GOT3 (cell line): ENCODE data around the gene HS3ST5.
"Not testable (repeated sequence)": the region's sequence is repeated elsewhere in the genome, so short reads cannot be mapped to it uniquely, and the experiment has no call there.

Experiments
- DNase-seq: peaks from one replicate; lab custom pipeline; 2025; ENCODE audit warnings: mixed read lengths; lab: John Stamatoyannopoulos, UW

Gene HS3ST5

DNA sequence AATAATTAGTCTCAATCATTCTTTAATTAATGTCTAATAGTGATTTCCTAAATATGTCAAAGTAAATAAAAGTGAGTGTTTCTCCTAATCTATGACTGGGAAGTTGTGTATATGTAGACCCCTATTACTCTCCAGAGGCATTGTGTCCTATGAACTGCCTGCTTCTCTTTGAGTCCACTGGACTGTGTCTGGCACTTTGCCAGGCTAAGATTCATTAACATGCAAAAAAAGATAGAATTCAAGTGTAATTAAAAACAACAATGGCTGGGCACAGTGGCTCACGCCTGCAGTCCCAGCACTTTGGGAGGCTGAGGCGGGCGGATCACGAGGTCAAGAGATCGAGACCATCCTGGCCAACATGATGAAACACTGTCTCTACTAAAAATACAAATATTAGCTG, 298.3 kb downstream of the HS3ST5 start:
- DNase-seq: not testable (repeated sequence)

DNA sequence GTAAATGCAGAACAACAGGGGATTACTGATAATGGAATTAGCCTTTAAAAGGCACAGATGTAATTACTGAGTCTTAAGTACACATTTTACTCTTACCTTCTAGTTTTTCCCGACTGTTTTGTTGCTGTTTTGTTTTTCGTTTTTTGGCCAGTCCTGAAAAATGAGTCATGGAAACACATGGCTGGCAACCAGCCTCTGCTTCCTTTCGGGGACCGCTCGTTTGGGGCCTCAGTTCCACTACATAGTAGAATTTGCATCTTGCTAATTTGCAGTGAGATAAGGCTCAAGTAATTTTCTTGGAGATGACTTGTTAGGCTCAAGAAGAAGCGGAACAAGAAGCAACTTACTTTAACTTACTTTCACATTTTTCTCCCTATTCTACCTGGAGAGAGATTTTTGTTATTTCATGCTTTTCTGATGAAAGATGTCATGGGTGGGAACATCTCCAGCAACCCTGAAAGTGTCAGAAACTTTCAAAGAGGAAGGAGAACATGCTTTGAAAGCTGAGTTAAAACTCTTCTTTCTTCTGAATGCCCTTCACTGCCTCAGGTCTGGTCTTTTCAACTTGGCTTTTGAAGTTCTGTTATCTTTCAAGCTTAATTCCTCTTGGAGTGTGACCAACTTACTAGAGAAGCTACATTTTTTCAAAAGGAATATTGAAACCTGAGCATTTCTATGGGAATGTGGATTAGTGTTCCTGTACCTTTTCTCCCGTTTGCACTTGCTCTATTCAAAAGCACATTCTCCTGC, 300.4 kb downstream of the HS3ST5 start:
- no peak for DNase-seq

DNA sequence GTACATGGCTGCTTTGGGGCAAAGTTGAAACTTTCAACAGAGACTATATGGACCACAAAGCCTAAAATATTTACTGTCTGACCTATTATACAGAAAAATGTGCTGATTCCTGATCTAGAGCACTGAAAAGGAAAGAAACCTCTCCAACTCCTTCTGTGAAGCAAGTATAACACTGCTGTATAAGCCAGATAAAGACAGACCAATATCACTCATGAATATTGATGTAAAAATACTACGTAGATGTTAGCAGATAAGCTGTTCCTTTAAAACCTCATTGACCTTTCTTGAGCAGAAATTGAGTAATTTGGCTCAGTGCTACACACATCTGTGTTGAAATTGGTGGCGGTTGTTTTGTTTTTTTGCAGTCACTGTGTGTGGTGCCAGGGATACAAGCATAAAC, 302.0 kb downstream of the HS3ST5 start:
- DNase-seq: no peak

DNA sequence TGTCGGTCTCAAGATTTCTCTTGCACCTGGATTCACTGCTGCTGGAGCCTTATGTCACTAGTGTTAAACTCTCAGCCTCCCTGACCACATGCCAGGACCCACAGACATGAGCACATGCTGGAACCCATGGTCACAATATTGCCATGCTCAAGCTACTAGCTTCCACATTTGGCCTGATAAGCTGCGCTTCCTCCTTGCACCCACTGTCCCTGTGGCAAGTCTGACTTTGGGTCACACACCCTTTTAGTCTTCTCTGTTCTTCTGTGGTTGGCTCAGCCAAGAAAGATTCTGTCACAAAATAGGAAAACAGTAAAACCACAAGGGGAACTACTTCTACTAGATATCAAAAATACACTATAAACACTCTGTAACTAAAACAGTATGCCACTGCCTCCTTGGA, 303.0 kb downstream of the HS3ST5 start:
- no peak for DNase-seq

DNA sequence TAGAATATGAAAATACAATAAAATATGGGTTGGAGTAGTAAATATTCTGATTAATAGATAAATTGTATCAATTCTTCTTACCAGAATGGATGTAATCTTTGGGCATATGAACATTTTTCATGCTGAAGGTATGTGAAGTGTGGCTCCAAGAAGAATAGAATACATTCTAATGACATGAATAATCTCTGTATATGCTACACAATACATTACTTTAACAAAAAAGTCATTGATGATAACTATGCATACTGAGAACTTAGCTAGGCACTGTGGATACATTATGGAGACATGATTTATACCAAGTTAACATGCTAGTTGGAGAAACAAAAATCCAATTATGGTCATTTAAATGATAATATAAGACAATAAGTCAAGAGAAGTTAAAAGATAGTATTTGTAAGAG, 309.2 kb downstream of the HS3ST5 start:
- DNase-seq: no peak

DNA sequence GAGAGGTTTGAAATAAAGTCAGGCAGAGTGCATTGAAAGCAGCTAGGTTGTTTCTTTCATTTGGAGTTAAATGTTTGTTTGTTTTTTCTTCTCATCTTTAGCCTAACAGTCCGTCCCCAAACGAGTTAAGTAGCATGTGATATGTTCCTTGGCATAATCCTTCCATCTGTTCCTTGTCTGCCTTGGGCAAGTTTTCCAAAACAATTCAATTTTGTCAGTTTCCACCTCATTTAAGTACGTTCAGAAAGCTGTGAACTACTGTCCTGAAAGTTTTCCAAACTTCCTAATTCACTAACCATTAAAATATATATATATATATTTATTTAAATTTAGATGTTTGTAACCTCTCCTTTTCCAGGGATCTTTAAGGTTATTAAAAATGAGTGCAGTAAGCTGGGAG, 310.1 kb downstream of the HS3ST5 start:
- no peak for DNase-seq

DNA sequence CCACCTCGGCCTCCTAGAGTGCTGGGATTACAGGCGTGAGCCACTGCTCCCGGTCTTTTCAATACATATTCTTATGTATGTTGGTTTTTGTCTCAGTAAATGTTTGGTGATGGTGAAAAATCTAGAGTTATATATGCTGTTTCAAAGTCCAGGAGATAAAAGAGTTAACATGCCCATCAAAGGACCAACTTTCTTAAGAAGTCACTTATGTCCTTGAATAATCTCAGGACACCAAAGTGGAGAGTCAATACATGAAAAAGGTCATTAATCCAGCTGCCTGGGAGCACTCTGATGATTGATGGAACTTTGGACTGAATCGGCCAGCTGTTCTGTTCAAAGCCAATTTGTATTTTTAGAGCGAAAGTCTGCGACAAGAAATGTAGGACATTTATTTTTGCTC, 312.1 kb downstream of the HS3ST5 start:
- DNase-seq: no peak

DNA sequence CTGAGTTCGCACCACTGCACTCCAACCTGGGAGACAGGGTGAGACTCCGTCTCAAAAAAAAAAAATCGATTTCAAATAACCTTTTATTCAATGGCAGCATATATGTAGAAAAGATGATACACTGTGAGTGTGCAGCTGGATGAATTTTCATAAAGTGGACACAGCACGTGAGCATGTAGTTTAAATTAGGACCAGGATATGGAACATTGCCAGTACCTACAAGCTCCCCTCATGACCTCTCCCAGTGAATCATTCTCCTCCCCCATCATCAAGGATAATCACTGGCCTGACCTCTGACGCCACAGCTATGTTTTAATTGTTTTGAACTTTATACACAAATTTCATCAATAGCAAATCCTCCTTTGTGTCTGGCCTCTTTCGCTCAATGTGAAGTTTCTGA, 318.1 kb downstream of the HS3ST5 start:
- DNase-seq: no peak

DNA sequence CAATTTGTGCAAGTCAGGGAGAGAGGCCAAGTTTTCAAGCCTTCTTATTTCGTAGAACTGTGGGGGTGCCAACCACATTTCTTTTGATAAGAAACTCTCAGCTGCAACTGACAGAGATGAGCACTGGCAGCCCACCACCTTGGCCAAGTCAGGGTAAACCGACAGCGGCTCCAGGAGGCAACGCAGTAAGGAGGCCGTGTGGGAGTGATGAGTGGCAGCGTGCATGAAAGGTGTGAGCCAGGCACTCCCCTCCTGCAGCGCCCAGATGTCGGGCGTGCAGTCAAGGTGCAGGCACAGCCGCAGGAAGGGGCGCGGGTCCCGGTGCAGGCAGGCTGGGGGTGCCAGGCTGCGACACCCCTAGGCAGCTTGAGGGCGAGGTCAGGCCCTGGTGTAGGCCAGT, 322.6 kb downstream of the HS3ST5 start:
- no peak for DNase-seq

DNA sequence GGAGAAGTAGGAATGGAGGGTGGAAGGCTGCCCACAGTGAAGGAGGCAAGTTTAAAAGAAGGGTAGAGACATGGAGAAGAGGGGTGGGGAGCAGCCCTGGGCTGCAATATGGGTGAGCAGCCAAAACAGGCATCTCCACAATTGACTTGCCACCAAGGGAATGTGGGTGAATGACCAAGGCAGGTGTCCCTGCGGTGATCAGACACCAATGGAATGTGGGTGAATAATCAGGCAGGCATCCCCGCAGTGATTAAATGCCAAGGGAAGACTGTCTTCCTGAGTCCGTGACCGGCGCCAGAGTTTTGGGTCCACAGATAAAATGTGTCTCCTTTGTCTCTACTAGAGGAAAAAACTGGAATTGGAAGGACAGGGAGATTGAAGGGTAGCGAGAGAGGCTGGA, 325.7 kb downstream of the HS3ST5 start:
- not testable (repeated sequence) for DNase-seq

DNA sequence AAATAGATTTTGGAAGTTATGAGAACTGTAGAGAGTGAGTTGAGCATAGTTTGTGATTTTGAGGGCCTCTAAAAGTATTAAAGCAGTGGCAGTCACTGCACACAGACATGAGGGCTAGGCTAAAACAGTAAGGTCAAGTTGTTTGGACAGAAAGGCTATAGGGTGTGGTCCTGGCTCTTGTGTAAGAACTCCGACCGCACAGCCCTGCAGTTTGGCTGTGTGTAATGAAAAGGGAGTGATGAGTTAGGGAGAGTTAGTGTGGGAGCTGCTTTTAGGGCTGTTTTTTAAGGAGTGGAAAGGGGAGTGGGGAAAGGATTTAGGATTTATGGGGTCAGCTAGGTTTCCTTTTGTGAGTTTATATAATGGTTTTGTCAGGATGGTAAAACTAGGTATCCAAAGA, 328.7 kb downstream of the HS3ST5 start:
- not testable (repeated sequence) for DNase-seq

DNA sequence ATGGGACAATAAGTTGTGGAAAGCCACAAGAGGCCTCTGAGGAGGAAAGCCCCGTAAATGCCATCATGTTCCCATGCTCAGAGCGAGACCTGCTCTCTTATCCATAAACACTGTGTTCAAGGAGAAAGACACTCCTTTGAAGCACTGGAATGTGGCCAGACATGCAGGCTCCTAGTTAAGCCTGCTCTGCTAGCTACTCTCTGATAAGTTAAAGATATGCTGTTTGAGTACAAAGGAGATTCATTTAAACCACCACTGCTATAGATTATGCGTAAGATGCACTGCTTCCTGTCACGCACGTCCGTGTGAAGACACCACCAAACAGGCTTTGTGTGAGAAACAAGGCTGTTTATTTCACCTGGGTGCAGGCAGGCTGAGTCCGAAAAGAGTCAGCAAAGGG, 331.3 kb downstream of the HS3ST5 start:
- DNase-seq: not testable (repeated sequence)

DNA sequence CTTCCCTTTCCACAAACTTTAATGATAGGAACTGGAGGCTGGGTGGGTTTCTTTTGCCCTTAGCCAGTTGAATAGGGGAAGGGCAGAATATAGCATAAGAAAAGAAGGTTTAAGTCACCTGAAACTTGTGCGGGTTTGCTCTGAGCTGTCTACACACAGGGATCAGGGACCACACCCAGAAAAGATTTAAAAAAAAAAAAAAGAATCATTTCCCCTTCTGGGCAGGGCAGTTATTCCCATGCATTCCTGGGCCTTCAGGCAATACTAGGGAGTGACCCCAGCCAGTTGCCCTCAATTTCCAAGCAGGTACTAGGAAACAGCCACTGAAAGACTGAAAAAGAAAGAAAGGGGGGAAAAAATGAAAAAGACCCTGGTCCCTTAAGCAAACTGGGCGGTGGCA, 332.3 kb downstream of the HS3ST5 start:
- DNase-seq: no peak

DNA sequence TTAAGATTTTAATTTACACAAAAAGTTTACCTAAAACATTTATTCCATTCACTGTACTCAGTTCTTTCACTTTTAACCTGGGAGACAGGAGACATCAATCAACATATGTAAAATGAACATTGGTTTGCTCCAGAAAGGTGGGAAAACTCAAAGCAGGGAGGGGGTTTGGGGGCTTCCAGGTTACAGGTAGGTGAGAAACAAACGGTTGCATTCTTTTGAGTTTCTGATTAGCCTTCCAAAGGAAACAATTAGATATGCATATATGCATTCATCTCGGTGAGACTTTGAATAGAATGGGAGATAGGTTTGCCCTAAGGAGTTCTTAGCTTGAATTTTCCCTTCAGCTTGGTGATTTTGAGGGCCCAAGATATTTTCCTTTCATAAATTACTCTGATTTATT, 333.6 kb downstream of the HS3ST5 start:
- no peak for DNase-seq

DNA sequence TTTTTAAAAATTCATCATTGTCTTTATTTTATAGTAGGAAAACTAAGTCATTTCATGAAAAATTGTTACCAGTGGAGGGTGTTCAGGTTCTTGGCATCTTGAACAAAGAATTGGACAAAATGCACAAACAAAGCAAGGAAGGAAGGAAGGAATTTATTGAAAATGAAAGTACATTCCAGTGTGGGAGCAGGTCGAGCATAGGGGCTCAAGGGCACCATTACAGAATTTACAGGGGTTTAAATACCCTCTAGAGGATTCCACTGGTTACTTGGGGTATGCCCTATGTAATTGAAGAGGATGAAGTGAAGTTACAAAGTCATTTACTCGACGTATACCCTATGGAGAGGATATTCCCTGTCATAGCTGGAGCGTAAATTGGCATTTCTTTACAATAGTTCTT, 334.5 kb downstream of the HS3ST5 start:
- no peak for DNase-seq

DNA sequence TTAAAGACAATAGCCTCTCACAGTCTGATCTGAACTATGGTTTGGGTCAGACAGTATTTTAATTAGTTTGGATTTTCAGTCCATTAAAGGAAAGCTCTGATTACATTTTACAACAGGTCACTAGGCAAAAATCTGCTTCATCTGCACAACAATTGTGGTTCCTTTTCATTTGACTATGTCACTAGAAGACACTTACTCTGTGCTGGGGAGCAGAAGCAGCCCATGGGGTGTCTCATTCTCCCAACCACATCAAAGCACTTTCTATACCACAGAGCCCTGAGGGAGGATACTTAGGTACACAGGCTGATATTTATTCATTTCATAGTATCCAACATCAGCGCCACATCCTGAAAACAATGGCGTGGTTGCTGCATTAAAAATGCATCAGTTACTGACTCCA, 335.3 kb downstream of the HS3ST5 start:
- DNase-seq: no peak
